H1 (cell line): ENCODE data around the gene ZFHX2.

Source experiments
- EP300 ChIP-seq, 2 experiments: IDR thresholded peaks; 1 replicate in 1 of 2; 2 replicates in 1 of 2; pipeline ENCODE4 v1.6.1; 2011 to 2012; ENCODE audit warnings: low read depth in 2 of 2, low read length in 2 of 2, mild to moderate bottlenecking in 2 of 2, borderline replicate concordance in 1 of 2, inconsistent platforms in 1 of 2, moderate library complexity in 1 of 2
- EZH2 ChIP-seq: fragments of 200-600 bp; sonication (generic); IDR thresholded peaks from 2 replicates; pipeline ENCODE4 v1.7.1; 2012; ENCODE audit warnings: low read depth, mild to moderate bottlenecking, moderate library complexity, low read length, inconsistent platforms; ENCODE audit not compliant: severe bottlenecking
- FOSL1 ChIP-seq: IDR thresholded peaks from 2 replicates; pipeline ENCODE4 v1.6.1; 2011; ENCODE audit warnings: mild to moderate bottlenecking, low read depth, low read length, moderate library complexity; ENCODE audit not compliant: insufficient read depth
- NANOG ChIP-seq: IDR thresholded peaks from 2 replicates; pipeline ENCODE4 v1.6.1; 2011; ENCODE audit warnings: low read length, low read depth, mild to moderate bottlenecking, inconsistent platforms; ENCODE audit not compliant: insufficient read depth, poor library complexity, severe bottlenecking
- POLR2A ChIP-seq, 2 experiments: IDR thresholded peaks; 1 replicate in 1 of 2; 2 replicates in 1 of 2; pipeline ENCODE4 v1.6.1; 2011; ENCODE audit warnings: low read depth in 2 of 2, low read length in 2 of 2, mild to moderate bottlenecking in 2 of 2; ENCODE audit errors: control extremely low read depth in 1 of 2
- TAF1 ChIP-seq: IDR thresholded peaks from 2 replicates; pipeline ENCODE4 v1.6.1; 2011; ENCODE audit warnings: mild to moderate bottlenecking, low read depth, low read length
- TF ChIP-seq, protein P1 (sequence below), 3 experiments: IDR thresholded peaks; 1 replicate in 2 of 3; 2 replicates in 1 of 3; pipeline versions ENCODE4 v1.5.1 to v1.6.1; 2011; ENCODE audit warnings: low read length in 3 of 3, mild to moderate bottlenecking in 3 of 3, inconsistent platforms in 2 of 3, low read depth in 1 of 3, moderate library complexity in 1 of 3; ENCODE audit not compliant: insufficient read depth in 1 of 3; ENCODE audit errors: control extremely low read depth in 1 of 3
- TF ChIP-seq, protein P2 (sequence below): IDR thresholded peaks from 2 replicates; pipeline ENCODE4 v1.6.1; 2012; ENCODE audit warnings: inconsistent platforms

- TF ChIP-seq POLR2A (IDR thresholded peaks at IDR 0.05; ENCODE audit: control extremely low read depth in 1 of 2, low read depth in 2 of 2, low read length in 2 of 2): peak in 1 of 2 experiments; percentile 33; a peak in 1 of 3 replicates
- TF ChIP-seq, protein P1, sequence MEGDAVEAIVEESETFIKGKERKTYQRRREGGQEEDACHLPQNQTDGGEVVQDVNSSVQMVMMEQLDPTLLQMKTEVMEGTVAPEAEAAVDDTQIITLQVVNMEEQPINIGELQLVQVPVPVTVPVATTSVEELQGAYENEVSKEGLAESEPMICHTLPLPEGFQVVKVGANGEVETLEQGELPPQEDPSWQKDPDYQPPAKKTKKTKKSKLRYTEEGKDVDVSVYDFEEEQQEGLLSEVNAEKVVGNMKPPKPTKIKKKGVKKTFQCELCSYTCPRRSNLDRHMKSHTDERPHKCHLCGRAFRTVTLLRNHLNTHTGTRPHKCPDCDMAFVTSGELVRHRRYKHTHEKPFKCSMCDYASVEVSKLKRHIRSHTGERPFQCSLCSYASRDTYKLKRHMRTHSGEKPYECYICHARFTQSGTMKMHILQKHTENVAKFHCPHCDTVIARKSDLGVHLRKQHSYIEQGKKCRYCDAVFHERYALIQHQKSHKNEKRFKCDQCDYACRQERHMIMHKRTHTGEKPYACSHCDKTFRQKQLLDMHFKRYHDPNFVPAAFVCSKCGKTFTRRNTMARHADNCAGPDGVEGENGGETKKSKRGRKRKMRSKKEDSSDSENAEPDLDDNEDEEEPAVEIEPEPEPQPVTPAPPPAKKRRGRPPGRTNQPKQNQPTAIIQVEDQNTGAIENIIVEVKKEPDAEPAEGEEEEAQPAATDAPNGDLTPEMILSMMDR (IDR thresholded peaks at IDR 0.05; ENCODE audit: control extremely low read depth in 1 of 3, insufficient read depth in 1 of 3, low read depth in 1 of 3, low read length in 3 of 3): peak; percentile 6 to 45 (median 16)
- TF ChIP-seq NANOG: no peak
- no peak for TF ChIP-seq TAF1
- TF ChIP-seq, protein P2, sequence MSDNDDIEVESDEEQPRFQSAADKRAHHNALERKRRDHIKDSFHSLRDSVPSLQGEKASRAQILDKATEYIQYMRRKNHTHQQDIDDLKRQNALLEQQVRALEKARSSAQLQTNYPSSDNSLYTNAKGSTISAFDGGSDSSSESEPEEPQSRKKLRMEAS: no peak
- TF ChIP-seq FOSL1: no peak
- TF ChIP-seq EP300 (IDR thresholded peaks at IDR 0.05; ENCODE audit: borderline replicate concordance in 1 of 2, low read depth in 2 of 2, low read length in 2 of 2): no peak
- no peak for TF ChIP-seq EZH2
Observed at GRCh38 chr14:23517650-23518326, 33.8 kb downstream of the ZFHX2 start.
